ENCODE results near the gene SMG6.
A peak's percentile ranks its signal among the peaks of the same experiment; 100 is the strongest.

The SMG6 gene

GRCh38 chr17:2051933-2052559 is 251.5 kb downstream of the SMG6 start:
- no peak overlapping the region for H3K4me3 ChIP-seq (ENCODE audit: low read length)
- TF ChIP-seq CTCF (conservative IDR thresholded peaks at IDR 0.05; ENCODE audit: low read depth, low read length) = no peak
- no peak for DNase-seq (ENCODE audit: low read depth)

- no peak for TF ChIP-seq CTCF (conservative IDR thresholded peaks at IDR 0.05; ENCODE audit: low read depth, low read length)
- no peak overlapping the region for H3K4me3 ChIP-seq (ENCODE audit: low read length)
Measured at GRCh38 chr17:2051061-2051932, 252.3 kb downstream of the SMG6 start.

GRCh38 chr17:2050300-2051060 is 253.1 kb downstream of the SMG6 start:
- DNase-seq (ENCODE audit: low read depth) = no peak
- peak overlapping the region; percentile 35 for H3K4me3 ChIP-seq (ENCODE audit: low read length)
- no peak for TF ChIP-seq CTCF (conservative IDR thresholded peaks at IDR 0.05; ENCODE audit: low read depth, low read length)

More at GRCh38 chr17:2051061-2051932, 252.3 kb downstream of the SMG6 start:
- no peak for DNase-seq (ENCODE audit: low read depth)

GRCh38 chr17:2049333-2050299 is 254.0 kb downstream of the SMG6 start:
- no peak for DNase-seq (ENCODE audit: low read depth)
- no peak for TF ChIP-seq CTCF (conservative IDR thresholded peaks at IDR 0.05; ENCODE audit: low read depth, low read length)
- peak overlapping the region; percentile 67 for H3K4me3 ChIP-seq (ENCODE audit: low read length)

- no peak for DNase-seq (ENCODE audit: low read depth)
- H3K4me3 ChIP-seq (ENCODE audit: low read length) = peak overlapping the region; percentile 67
- no peak for TF ChIP-seq CTCF (conservative IDR thresholded peaks at IDR 0.05; ENCODE audit: low read depth, low read length)
Measured at GRCh38 chr17:2048805-2049204, 254.8 kb downstream of the SMG6 start.

- no peak overlapping the region for H3K4me3 ChIP-seq (ENCODE audit: low read length)
- no peak for TF ChIP-seq CTCF (conservative IDR thresholded peaks at IDR 0.05; ENCODE audit: low read depth, low read length)
- no peak for DNase-seq (ENCODE audit: low read depth)
Measured at GRCh38 chr17:2047590-2047989, 256.0 kb downstream of the SMG6 start.

Measured in retinal pigment epithelial cell (primary cell).